Common myeloid progenitor, CD34-positive (primary cell): ENCODE results near the gene SFXN2.
A peak's percentile ranks its signal among the peaks of the same experiment; 100 is the strongest.

Source experiments
- CTCF ChIA-PET: fragments of 350-600 bp; sonication (Branson Sonifier 250); formaldehyde crosslinking; loops from one replicate; lab custom pipeline; 2021; ENCODE audit warnings: antibody characterized with exemption; lab: Charles Lee
- POLR2A ChIA-PET: fragments of 350-600 bp; sonication (Branson Sonifier 250); formaldehyde crosslinking; loops from one replicate; lab custom pipeline; 2021; ENCODE audit warnings: antibody characterized with exemption; lab: Charles Lee
- DNase-seq, 3 donors: peaks; one replicate each; pipeline versions ENCODE4 v3.0.0 to v3.0.0-alpha.2; 2013
- H3K27ac ChIP-seq, 2 experiments: 1 replicate in 1 of 2; 2 replicates in 1 of 2; pipeline ENCODE4 v1.7.0; 2013; ENCODE audit warnings: inconsistent platforms in 2 of 2, low read length in 2 of 2, mild to moderate bottlenecking in 2 of 2, low read depth in 1 of 2, moderate library complexity in 1 of 2; ENCODE audit not compliant: severe bottlenecking in 2 of 2, insufficient read depth in 1 of 2, poor library complexity in 1 of 2
- H3K27me3 ChIP-seq, 5 experiments: replicated peaks in 2 of 5; 1 replicate in 3 of 5; 2 replicates in 2 of 5; pipeline versions ENCODE4 v1.6.1 to v1.7.0; 2013; ENCODE audit warnings: low read length in 4 of 5, mild to moderate bottlenecking in 2 of 5, moderate library complexity in 2 of 5, inconsistent platforms in 1 of 5; ENCODE audit not compliant: insufficient read depth in 5 of 5, control insufficient read depth in 4 of 5
- H3K36me3 ChIP-seq, 4 experiments: 1 replicate in 2 of 4; 2 replicates in 2 of 4; pipeline versions ENCODE4 v1.6.1 to v1.7.0; 2013; ENCODE audit warnings: low read length in 3 of 4, control low read depth in 1 of 4, mild to moderate bottlenecking in 1 of 4; ENCODE audit not compliant: control insufficient read depth in 4 of 4, insufficient read depth in 4 of 4
- H3K4me1 ChIP-seq, 4 experiments: 1 replicate in 3 of 4; 2 replicates in 1 of 4; pipeline versions ENCODE4 v1.6.1 to v1.7.1; 2013; ENCODE audit warnings: low read length in 3 of 4, mild to moderate bottlenecking in 3 of 4, control low read depth in 1 of 4, inconsistent platforms in 1 of 4, moderate library complexity in 1 of 4; ENCODE audit not compliant: control insufficient read depth in 4 of 4, insufficient read depth in 4 of 4; ENCODE audit errors: control extremely low read depth in 1 of 4
- H3K4me3 ChIP-seq, 7 experiments: 1 replicate in 4 of 7; 2 replicates in 3 of 7; pipeline versions ENCODE4 v1.5.1 to v1.7.0; 2013; ENCODE audit warnings: mild to moderate bottlenecking in 7 of 7, low read length in 6 of 7, moderate library complexity in 6 of 7, inconsistent platforms in 2 of 7, low read depth in 2 of 7, control low read depth in 1 of 7; ENCODE audit not compliant: insufficient read depth in 4 of 7, control insufficient read depth in 1 of 7; ENCODE audit errors: extremely low read depth in 1 of 7
- H3K9me3 ChIP-seq, 5 experiments: 1 replicate in 4 of 5; 2 replicates in 1 of 5; pipeline versions ENCODE4 v1.6.1 to v1.7.1; 2013; ENCODE audit warnings: low read length in 4 of 5, mild to moderate bottlenecking in 2 of 5, inconsistent platforms in 1 of 5, low read depth in 1 of 5, moderate library complexity in 1 of 5; ENCODE audit not compliant: control insufficient read depth in 4 of 5, insufficient read depth in 2 of 5; ENCODE audit errors: control extremely low read depth in 1 of 5
- WGBS: methylation state at CpG from one replicate; pipeline ENCODE4 v1.1.5; 2013; ENCODE audit not compliant: insufficient coverage; 5-methylcytosine and 5-hydroxymethylcytosine counted together

Gene SFXN2

GRCh38 chr10:102765336-102765735, 50.9 kb downstream of the SFXN2 start:
- WGBS = 100% methylated on average over 1 of the region's 7 CpGs

GRCh38 chr10:102767428-102768160, 53.2 kb downstream of the SFXN2 start:
- ChIA-PET POLR2A (no interaction called here), CTCF (interaction anchor here (1.2 to 2.8 kb wide), 2 partner anchors 14 to 23 kb away, joined by 3 to 10 read pairs; no protein-coding TSS in a partner anchor)
- Histone ChIP-seq H3K27ac (no peak overlapping the region), H3K4me1 (peaks cover 8 to 19% (median 13%) of the 10 kb centered on the region in 4 experiments), H3K9me3 (no peaks in the 10 kb centered on the region), H3K27me3 (no peaks in the 10 kb centered on the region), H3K4me3 (no peak overlapping the region), H3K36me3 (peaks cover 0 to 12% (median 5%) of the 10 kb centered on the region in 4 experiments)
- no peak for DNase-seq
- 97% methylated on average over 3 of the region's 9 CpGs for WGBS

More at GRCh38 chr10:102765336-102765735, 50.9 kb downstream of the SFXN2 start:
- H3K4me3 ChIP-seq = no peak overlapping the region
- H3K27me3 ChIP-seq = no peaks in the 10 kb centered on the region
- CTCF ChIA-PET = interaction anchor here (1.0 to 4.1 kb wide), 2 partner anchors 13 to 46 kb away, joined by 3 to 29 read pairs; no protein-coding TSS in a partner anchor
- peaks cover 0 to 14% (median 5%) of the 10 kb centered on the region in 4 experiments for H3K36me3 ChIP-seq
- no peaks in the 10 kb centered on the region for H3K9me3 ChIP-seq
- peaks cover 9 to 18% (median 13%) of the 10 kb centered on the region in 4 experiments for H3K4me1 ChIP-seq
- no peak overlapping the region for H3K27ac ChIP-seq
- no peak for DNase-seq
- POLR2A ChIA-PET = no interaction called here

- 90% methylated on average over 3 of the region's 7 CpGs for WGBS
- Histone ChIP-seq H3K4me1 (peaks cover 11 to 29% (median 25%) of the 10 kb centered on the region in 4 experiments), H3K36me3 (peaks cover 0 to 6% (median 0%) of the 10 kb centered on the region in 4 experiments), H3K27ac (no peak overlapping the region), H3K4me3 (no peak overlapping the region), H3K9me3 (no peaks in the 10 kb centered on the region), H3K27me3 (no peaks in the 10 kb centered on the region)
- no peak for DNase-seq
- ChIA-PET POLR2A (interaction anchor here (1.2 kb wide), 1 partner anchor 16 kb away, joined by 3 read pairs; no protein-coding TSS in a partner anchor), CTCF (interaction anchor here (1.0 to 2.8 kb wide), 3 partner anchors 16 to 43 kb away, joined by 3 to 10 read pairs (median 3); no protein-coding TSS in a partner anchor)
Measured at GRCh38 chr10:102769375-102770107, 55.1 kb downstream of the SFXN2 start.

GRCh38 chr10:102770108-102770482, 55.7 kb downstream of the SFXN2 start:
- DNase-seq = no peak
- peaks cover 12 to 32% (median 29%) of the 10 kb centered on the region in 4 experiments for H3K4me1 ChIP-seq
- no peaks in the 10 kb centered on the region for H3K9me3 ChIP-seq
- no peak overlapping the region for H3K27ac ChIP-seq
- H3K36me3 ChIP-seq = peaks cover 0 to 5% (median 0%) of the 10 kb centered on the region in 4 experiments
- H3K4me3 ChIP-seq = no peak overlapping the region
- WGBS = 88% methylated on average over 3 of the region's 3 CpGs
- POLR2A ChIA-PET = interaction anchor here (1.2 kb wide), 1 partner anchor 16 kb away, joined by 3 read pairs; no protein-coding TSS in a partner anchor
- H3K27me3 ChIP-seq = no peaks in the 10 kb centered on the region
- CTCF ChIA-PET = interaction anchor here (0.9 to 2.8 kb wide), 3 partner anchors 17 to 259 kb away, joined by 3 to 10 read pairs (median 3); no protein-coding TSS in a partner anchor

GRCh38 chr10:102770792-102771191, 56.4 kb downstream of the SFXN2 start:
- Histone ChIP-seq H3K9me3 (no peaks in the 10 kb centered on the region), H3K36me3 (no peaks in the 10 kb centered on the region), H3K4me1 (peaks cover 16 to 39% (median 36%) of the 10 kb centered on the region in 4 experiments), H3K27me3 (no peaks in the 10 kb centered on the region), H3K4me3 (no peak overlapping the region), H3K27ac (no peak overlapping the region)
- DNase-seq = no peak
- WGBS = 100% methylated on average over 1 of the region's 1 CpG
- POLR2A ChIA-PET = interaction anchor here (0.6 to 1.2 kb wide), 2 partner anchors 17 to 50 kb away, joined by 3 read pairs; no protein-coding TSS in a partner anchor
- CTCF ChIA-PET = interaction anchor here (0.9 to 2.8 kb wide), 4 partner anchors 8 to 258 kb away, joined by 3 to 10 read pairs (median 3); no protein-coding TSS in a partner anchor

GRCh38 chr10:102773320-102773719, 58.9 kb downstream of the SFXN2 start:
- no CpG with 5 or more reads among the region's 1 CpG for WGBS
- CTCF ChIA-PET = interaction anchor here (1.1 to 1.4 kb wide), 3 partner anchors 8 to 21 kb away, joined by 3 to 4 read pairs (median 4); no protein-coding TSS in a partner anchor
- H3K36me3 ChIP-seq = peaks cover 0 to 3% (median 0%) of the 10 kb centered on the region in 4 experiments
- H3K27ac ChIP-seq = peak overlapping the region in 1 of 2 experiments; percentile 55
- POLR2A ChIA-PET = interaction anchor here (0.7 kb wide), 1 partner anchor 176 kb away, joined by 7 read pairs; no protein-coding TSS in a partner anchor
- no peaks in the 10 kb centered on the region for H3K9me3 ChIP-seq
- H3K27me3 ChIP-seq = no peaks in the 10 kb centered on the region
- DNase-seq = no peak
- H3K4me1 ChIP-seq = peaks cover 12 to 47% (median 40%) of the 10 kb centered on the region in 4 experiments
- H3K4me3 ChIP-seq = no peak overlapping the region
